Measurements from ENCODE around the gene UNCX.
"Not testable (repeated sequence)": the region's sequence is repeated elsewhere in the genome, so short reads cannot be mapped to it uniquely, and the experiment has no call there.

The UNCX gene

GRCh38 chr7:1260244-1260635, 27.6 kb downstream of the UNCX start:
- no peak for DNase-seq

GRCh38 chr7:1261036-1261435, 28.4 kb downstream of the UNCX start:
- not testable (repeated sequence) for DNase-seq

DNA sequence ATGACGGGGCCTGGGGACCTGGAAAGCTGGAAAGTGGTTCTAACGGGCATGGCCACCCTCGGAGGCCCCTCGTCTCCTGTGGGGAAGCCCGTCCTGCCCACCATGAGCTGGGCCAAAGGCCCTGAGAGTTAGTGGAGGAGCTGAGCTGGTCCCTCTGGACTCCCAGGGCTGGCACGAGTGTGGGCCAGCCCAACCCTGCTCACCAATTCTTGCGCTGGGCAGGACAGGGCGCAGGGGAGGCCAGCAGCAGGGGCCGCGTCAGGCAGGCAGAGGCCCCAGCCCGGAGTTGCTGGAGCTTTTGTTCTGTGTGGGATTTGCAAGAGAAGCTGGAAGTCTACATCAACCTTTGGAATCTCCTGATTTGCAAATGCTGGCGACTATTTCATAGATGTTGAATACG, 29.8 kb downstream of the UNCX start:
- DNase-seq, result no peak

DNA sequence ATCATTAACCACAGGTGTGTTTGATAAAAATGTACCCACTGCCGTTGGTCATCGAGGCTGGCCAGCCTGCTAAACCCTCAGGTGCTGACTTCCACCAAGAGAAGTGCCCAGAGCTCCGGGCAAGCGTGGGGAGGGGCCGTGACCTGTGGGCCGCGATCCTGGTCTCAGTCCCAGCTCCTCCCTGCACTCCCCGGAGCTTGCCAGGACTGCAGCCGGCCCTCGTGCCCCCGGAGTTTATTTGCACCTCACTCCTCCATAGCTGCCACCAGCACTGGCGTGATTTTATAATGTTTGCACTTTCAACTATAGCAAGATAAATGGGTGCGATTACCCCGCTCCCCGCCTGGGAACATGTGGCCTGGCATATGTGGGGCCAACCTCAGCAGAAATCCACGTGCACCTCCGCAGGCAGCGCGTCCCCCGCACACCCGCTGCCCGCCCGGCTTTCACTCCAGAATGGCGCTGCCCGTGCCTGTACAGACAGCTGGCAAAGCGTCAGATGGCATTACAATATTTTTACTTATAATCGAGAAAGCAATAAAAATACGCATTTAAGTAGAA, 30.8 kb downstream of the UNCX start:
- DNase-seq, result peak; percentile 53

GRCh38 chr7:1264345-1265280, 31.9 kb downstream of the UNCX start:
- DNase-seq, result no peak

GRCh38 chr7:1267016-1267900, 34.6 kb downstream of the UNCX start:
- DNase-seq, result no peak

DNA sequence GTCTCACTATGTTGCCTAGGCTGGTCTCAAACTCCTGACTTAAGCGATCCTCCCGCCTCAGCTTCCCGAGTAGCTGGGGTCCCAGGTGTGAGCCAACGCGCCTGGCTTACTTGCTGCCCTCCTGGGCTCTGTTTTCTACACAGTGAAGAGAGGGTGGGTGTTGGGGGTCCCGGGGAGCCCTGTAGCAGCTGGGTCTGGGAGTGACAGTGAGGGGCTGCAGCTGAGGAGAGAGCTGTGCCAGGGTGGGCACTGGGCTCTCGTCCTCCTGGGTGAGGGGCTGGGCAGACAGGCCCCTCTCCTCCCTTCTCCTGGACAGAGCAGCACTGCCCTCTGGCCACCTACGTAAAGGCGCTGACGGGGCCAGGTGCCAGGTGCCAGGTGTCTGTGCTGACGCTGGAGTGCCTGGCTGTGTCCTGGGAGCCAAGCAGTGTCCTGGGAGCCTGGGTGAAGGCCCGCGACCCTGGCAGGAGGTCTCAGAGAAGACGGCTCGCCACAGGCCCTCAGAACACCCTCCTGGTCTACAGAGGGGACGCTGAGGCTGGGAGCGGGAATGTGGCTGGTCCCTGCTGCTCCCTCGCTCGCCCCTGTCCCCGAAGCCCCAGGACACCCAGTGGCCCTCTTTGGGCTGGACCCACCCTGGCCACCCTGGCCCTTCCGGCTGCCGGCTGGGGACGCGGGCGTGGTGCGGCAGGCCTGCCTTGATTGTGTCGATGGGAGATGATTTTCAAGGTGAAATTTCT, 35.6 kb downstream of the UNCX start:
- DNase-seq, result no peak

DNA sequence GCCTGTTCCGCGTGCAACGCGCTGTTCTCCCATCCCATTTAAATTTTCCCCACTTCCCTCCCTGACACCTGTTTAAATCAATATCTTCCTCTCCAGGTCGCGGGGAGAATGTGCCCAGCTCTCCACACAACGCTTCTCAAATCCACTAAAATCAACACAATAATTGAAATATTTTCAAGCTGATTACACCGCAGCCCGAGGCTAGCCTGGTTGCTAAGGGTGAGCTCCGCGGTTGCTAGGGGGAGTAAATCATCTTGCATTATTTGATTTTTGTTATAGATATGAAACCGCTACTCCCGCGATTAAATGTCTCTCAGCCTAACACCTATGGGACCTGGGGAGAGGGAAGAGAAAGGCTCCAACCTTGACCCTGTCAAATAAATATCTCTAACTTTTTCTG, 36.2 kb downstream of the UNCX start:
- no peak for DNase-seq

DNA sequence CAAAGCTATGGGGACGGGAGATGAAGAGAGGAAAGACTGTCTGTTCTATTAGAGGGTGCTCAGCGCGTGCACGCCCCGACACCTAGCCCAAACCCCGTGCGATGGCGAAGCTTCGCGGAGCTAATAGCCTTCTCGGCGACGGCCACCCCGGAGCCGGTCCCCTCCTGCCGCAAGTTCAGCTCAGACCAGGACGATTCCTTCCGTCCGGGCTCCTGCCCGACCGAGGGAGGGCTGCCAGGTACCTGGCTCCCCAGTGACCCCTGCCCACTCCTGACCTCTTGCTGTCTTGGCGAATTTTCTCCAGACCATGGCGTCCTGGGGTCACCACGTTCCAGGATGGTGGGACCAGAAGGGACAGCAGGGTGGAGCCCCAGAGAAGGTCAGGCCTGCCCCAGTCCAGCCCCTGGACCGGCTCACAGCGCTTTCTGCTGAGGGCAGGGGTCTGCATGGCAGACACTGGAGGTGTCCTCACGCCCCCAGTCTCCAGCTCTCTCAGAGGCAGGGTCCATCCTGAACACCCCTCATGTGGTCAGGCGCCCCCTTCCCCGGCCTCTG, 36.7 kb downstream of the UNCX start:
- DNase-seq, result no peak

- no peak for DNase-seq
Observed at GRCh38 chr7:1270181-1270580, 37.5 kb downstream of the UNCX start.

DNA sequence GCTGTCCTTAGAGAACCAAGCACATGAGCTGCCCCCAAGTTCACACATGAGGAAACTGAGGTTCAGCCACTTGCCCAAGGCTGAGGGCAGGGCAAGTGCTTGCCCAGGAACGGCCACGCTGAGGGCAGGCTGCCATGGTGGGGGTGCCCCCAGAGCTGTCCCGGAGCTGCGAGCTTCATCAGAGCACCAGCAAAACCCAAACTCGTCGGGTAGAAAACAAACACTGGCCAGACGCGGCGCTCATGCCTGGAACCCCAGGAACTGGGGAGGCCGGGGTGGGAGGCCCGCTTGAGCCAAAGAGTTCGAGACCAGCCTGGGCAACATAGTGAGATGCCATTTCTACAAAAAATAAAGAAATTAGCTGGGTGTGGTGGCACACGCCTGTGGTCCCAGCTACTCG, 38.4 kb downstream of the UNCX start:
- DNase-seq, result no peak

- no peak for DNase-seq
Observed at GRCh38 chr7:1271656-1272055, 39.0 kb downstream of the UNCX start.

DNA sequence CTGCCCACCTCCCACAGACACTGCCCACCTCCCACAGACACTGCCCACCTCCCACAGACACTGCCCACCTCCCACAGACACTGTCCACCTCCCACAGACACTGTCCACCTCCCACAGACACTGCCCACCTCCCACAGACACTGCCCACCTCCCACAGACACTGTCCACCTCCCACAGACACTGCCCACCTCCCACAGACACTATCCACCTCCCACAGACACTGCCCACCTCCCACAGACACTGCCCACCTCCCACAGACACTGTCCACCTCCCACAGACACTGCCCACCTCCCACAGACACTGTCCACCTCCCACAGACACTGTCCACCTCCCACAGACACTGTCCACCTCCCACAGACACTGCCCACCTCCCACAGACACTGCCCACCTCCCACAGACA, 39.5 kb downstream of the UNCX start:
- DNase-seq, result not testable (repeated sequence)

GRCh38 chr7:1274121-1274875, 41.6 kb downstream of the UNCX start:
- no peak for DNase-seq

GRCh38 chr7:1274876-1275375, 42.3 kb downstream of the UNCX start:
- DNase-seq, result no peak

- DNase-seq, result no peak
Observed at GRCh38 chr7:1275451-1276381, 43.0 kb downstream of the UNCX start.

DNA sequence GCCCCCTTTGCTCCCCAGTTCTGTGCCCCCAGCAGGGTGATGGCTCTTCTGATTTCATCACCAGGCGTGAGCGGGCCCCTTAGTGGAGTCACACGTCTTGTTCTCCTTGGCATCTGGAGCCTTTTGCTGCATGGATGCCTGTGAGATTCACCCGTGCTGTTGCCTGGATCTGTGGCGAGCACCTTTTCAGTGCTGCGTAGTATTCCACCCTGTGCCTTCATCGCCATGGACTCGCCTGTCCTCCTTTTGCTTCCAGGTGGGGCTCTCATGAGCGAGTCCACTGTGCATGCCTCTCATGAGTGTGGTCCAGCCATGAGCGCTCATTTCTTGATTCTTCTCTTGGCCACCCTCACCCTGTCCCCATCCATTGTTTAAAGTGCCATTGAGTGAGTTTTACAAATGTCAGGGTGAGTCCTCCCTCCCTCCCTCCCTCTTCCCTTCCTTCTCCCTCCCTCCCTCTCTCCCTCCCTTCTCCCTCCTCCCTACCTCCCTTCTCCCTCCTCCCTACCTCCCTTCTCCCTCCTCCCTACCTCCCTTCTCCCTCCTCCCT, 44.0 kb downstream of the UNCX start:
- no peak for DNase-seq

GRCh38 chr7:1278543-1278942, 45.9 kb downstream of the UNCX start:
- DNase-seq, result no peak

- DNase-seq, result no peak
Observed at GRCh38 chr7:1279041-1279440, 46.4 kb downstream of the UNCX start.

DNA sequence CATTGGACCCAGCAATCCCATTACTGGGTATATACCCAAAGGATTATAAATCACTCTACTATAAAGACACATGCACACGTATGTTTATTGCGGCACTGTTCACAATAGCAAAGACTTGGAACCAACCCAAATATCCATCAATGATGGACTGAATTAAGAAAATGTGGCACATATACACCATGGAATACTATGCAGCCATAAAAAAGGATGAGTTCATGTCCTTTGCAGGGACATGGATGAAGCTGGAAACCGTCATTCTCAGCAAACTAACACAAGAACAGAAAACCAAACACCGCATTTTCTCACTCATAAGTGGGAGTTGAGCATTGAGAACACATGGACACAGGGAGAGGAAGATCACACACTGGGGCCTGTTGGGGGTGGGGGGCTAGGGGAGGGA, 47.2 kb downstream of the UNCX start:
- not testable (repeated sequence) for DNase-seq

All from RPMI8226 (cell line).